SK-N-SH (cell line): Measurements from ENCODE around the gene IMPDH2. TPM values are rescaled to one million over a fixed set of nuclear protein-coding genes. Genes with fewer than 3 reads are reported as not detected.

Experiments used
- CTCF ChIA-PET: fragments of 300-600, 350-600 bp; formaldehyde crosslinking; extraction: SDS; loops from one replicate; lab custom pipeline; 2021; lab: Yijun Ruan, JAX
- POLR2A ChIA-PET: fragments of 350-600 bp; sonication (Branson Sonifier 250); formaldehyde crosslinking; extraction: SDS; loops from one replicate; lab custom pipeline; 2020; ENCODE audit warnings: antibody characterized with exemption, inconsistent platforms; lab: Yijun Ruan, JAX
- DNase-seq: peaks from one replicate; pipeline ENCODE4 v3.0.0; 2012
- H2AFZ ChIP-seq: fragments of 200-600 bp; sonication (generic); 2 replicates; pipeline ENCODE4 v1.8.1; 2016; ENCODE audit warnings: antibody characterized with exemption, mild to moderate bottlenecking, low read depth
- H3F3A ChIP-seq: fragments of 200-600 bp; sonication (generic); replicated peaks from 2 replicates; pipeline ENCODE3; 2016; ENCODE audit warnings: antibody characterized with exemption, mild to moderate bottlenecking; ENCODE audit not compliant: insufficient read depth
- H3K27ac ChIP-seq, 2 experiments: fragments of 200-500 bp in 1 of 2; fragments of 200-600 bp in 1 of 2; sonication (Bioruptor generic) in 1 of 2; sonication (generic), shearing (Covaris generic) in 1 of 2; 2 replicates each; pipeline versions ENCODE4 v1.5.1 to v1.6.1; 2014 to 2016; ENCODE audit warnings: low read depth in 2 of 2, inconsistent platforms in 1 of 2, low read length in 1 of 2, mild to moderate bottlenecking in 1 of 2, mixed read lengths in 1 of 2
- H3K27me3 ChIP-seq: fragments of 200-600 bp; sonication (generic), shearing (Covaris generic); 2 replicates; pipeline ENCODE4 v1.6.1; 2016; ENCODE audit warnings: mixed run types; ENCODE audit not compliant: insufficient read depth
- H3K36me3 ChIP-seq, 2 experiments: fragments of 200-500 bp in 1 of 2; fragments of 200-600 bp in 1 of 2; sonication (Bioruptor generic) in 1 of 2; sonication (generic) in 1 of 2; replicated peaks in 1 of 2; 2 replicates each; pipeline versions ENCODE3 to v1.5.1; 2014 to 2016; ENCODE audit warnings: low read length in 1 of 2, mild to moderate bottlenecking in 1 of 2; ENCODE audit not compliant: insufficient read depth in 2 of 2, control insufficient read depth in 1 of 2
- H3K4me1 ChIP-seq, 2 experiments: fragments of 200-500 bp in 1 of 2; fragments of 200-600 bp in 1 of 2; sonication (Bioruptor generic) in 1 of 2; sonication (generic), shearing (Covaris generic) in 1 of 2; 2 replicates each; pipeline versions ENCODE4 v1.5.1 to v1.6.1; 2014 to 2016; ENCODE audit warnings: low read depth in 1 of 2, low read length in 1 of 2, mixed run types in 1 of 2; ENCODE audit not compliant: insufficient read depth in 2 of 2, control insufficient read depth in 1 of 2
- H3K4me2 ChIP-seq: fragments of 200-600 bp; sonication (generic), shearing (Covaris generic); 2 replicates; pipeline ENCODE4 v1.6.1; 2017; ENCODE audit warnings: mixed run types
- H3K4me3 ChIP-seq, 2 experiments: fragments of 200-500 bp in 1 of 2; fragments of 200-600 bp in 1 of 2; sonication (Bioruptor generic) in 1 of 2; sonication (generic), shearing (Covaris generic) in 1 of 2; 2 replicates each; pipeline versions ENCODE4 v1.5.1 to v1.8.1; 2014 to 2016; ENCODE audit warnings: low read depth in 2 of 2, inconsistent platforms in 1 of 2, low read length in 1 of 2, mild to moderate bottlenecking in 1 of 2, mixed read lengths in 1 of 2, moderate library complexity in 1 of 2
- H3K79me2 ChIP-seq: fragments of 200-600 bp; sonication (generic); 2 replicates; pipeline ENCODE4 v1.8.1; 2017; ENCODE audit warnings: mild to moderate bottlenecking; ENCODE audit not compliant: insufficient read depth
- H3K9ac ChIP-seq: fragments of 200-600 bp; sonication (generic); 2 replicates; pipeline ENCODE4 v1.6.1; 2017; ENCODE audit warnings: mixed run types
- H3K9me2 ChIP-seq: fragments of 200-600 bp; sonication (generic); 2 replicates; pipeline ENCODE4 v1.6.1; 2017; ENCODE audit warnings: mixed run types
- H3K9me3 ChIP-seq: fragments of 200-600 bp; sonication (generic); 2 replicates; pipeline ENCODE4 v1.6.1; 2017; ENCODE audit warnings: mixed run types, mild to moderate bottlenecking, moderate library complexity
- H4K20me1 ChIP-seq: fragments of 200-600 bp; sonication (generic); 2 replicates; pipeline ENCODE4 v1.6.1; 2017; ENCODE audit warnings: mild to moderate bottlenecking, mixed run types; ENCODE audit not compliant: insufficient read depth
- CHD2 ChIP-seq: fragments of 150-350 bp; IDR thresholded peaks from 2 replicates; pipeline ENCODE4 v1.6.1; 2018; ENCODE audit warnings: low read length; ENCODE audit not compliant: partially characterized antibody
- CTCF ChIP-seq: fragments of 200-600 bp; sonication (generic); IDR thresholded peaks from 2 replicates; pipeline ENCODE4 v1.6.1; 2017; ENCODE audit warnings: antibody characterized with exemption, mild to moderate bottlenecking, moderate library complexity
- EP300 ChIP-seq, 2 experiments: IDR thresholded peaks; 2 replicates each; pipeline versions ENCODE4 v1.4.0 to v1.6.1; 2012; ENCODE audit warnings: borderline replicate concordance in 1 of 2, low read depth in 1 of 2, low read length in 1 of 2
- EZH2phosphoT487 ChIP-seq: fragments of 200-600 bp; sonication (generic); IDR thresholded peaks from 2 replicates; pipeline ENCODE4 v1.6.1; 2017; ENCODE audit warnings: low read depth, mixed run types, mild to moderate bottlenecking, antibody characterized with exemption, moderate library complexity, borderline replicate concordance
- FOSL2 ChIP-seq: IDR thresholded peaks from 2 replicates; pipeline ENCODE4 v1.4.0; 2012; ENCODE audit warnings: low read depth, mild to moderate bottlenecking, moderate library complexity, borderline replicate concordance
- FOXJ3 ChIP-seq: sonication (generic); formaldehyde crosslinking; IDR thresholded peaks from 2 replicates; pipeline ENCODE4 v1.5.1; 2020; ENCODE audit warnings: mild to moderate bottlenecking, missing genetic modification reagents
- GABPA ChIP-seq: IDR thresholded peaks from 2 replicates; pipeline ENCODE4 v1.4.0; 2012; ENCODE audit warnings: low read depth, mild to moderate bottlenecking
- GATA2 ChIP-seq: sonication (generic); formaldehyde crosslinking; IDR thresholded peaks from 2 replicates; pipeline ENCODE4 v1.5.0; 2020; ENCODE audit warnings: mild to moderate bottlenecking, missing genetic modification reagents
- IRF3 ChIP-seq: fragments of 150-350 bp; IDR thresholded peaks from 2 replicates; pipeline ENCODE4 v1.6.1; 2016; ENCODE audit warnings: mild to moderate bottlenecking, low read depth, low read length
- JUND ChIP-seq: IDR thresholded peaks from 2 replicates; pipeline ENCODE4 v1.4.0; 2012
- MAX ChIP-seq: IDR thresholded peaks from 2 replicates; pipeline ENCODE4 v1.4.0; 2012; ENCODE audit warnings: low read depth
- MXI1 ChIP-seq: IDR thresholded peaks from 2 replicates; pipeline ENCODE4 v1.6.1; 2012; ENCODE audit warnings: mild to moderate bottlenecking, low read depth, low read length, improper control_type of control experiment
- NRF1 ChIP-seq: IDR thresholded peaks from 2 replicates; pipeline ENCODE4 v1.6.1; 2012; ENCODE audit warnings: low read depth, mild to moderate bottlenecking, low read length
- POLR2AphosphoS5 ChIP-seq: IDR thresholded peaks from 2 replicates; pipeline ENCODE4 v1.6.1; 2012; ENCODE audit warnings: low read depth, low read length
- RAD21 ChIP-seq: IDR thresholded peaks from 2 replicates; pipeline ENCODE4 v1.6.1; 2012; ENCODE audit warnings: mild to moderate bottlenecking, low read length
- RCOR1 ChIP-seq: fragments of 150-350 bp; IDR thresholded peaks from 2 replicates; pipeline ENCODE4 v1.6.1; 2017; ENCODE audit warnings: antibody characterized with exemption, low read length
- RXRA ChIP-seq: IDR thresholded peaks from 2 replicates; pipeline ENCODE4 v1.4.0; 2012; ENCODE audit warnings: low read depth, mild to moderate bottlenecking, borderline replicate concordance
- SIN3A ChIP-seq: IDR thresholded peaks from 2 replicates; pipeline ENCODE4 v1.6.1; 2012; ENCODE audit warnings: low read depth, mild to moderate bottlenecking, low read length, moderate library complexity, borderline replicate concordance
- SMC3 ChIP-seq: IDR thresholded peaks from 2 replicates; pipeline ENCODE4 v1.6.1; 2012; ENCODE audit warnings: low read depth, low read length, improper control_type of control experiment
- TAF1 ChIP-seq: IDR thresholded peaks from 2 replicates; pipeline ENCODE4 v1.6.1; 2012; ENCODE audit warnings: low read depth, mild to moderate bottlenecking, low read length, moderate library complexity, borderline replicate concordance
- TCF12 ChIP-seq: IDR thresholded peaks from 2 replicates; pipeline ENCODE4 v1.4.0; 2012
- TEAD4 ChIP-seq: IDR thresholded peaks from 2 replicates; pipeline ENCODE4 v1.4.0; 2012; ENCODE audit warnings: mild to moderate bottlenecking, borderline replicate concordance; ENCODE audit not compliant: insufficient read depth
- USF1 ChIP-seq: IDR thresholded peaks from 2 replicates; pipeline ENCODE4 v1.4.0; 2012; ENCODE audit warnings: low read depth, borderline replicate concordance
- YY1 ChIP-seq: IDR thresholded peaks from 2 replicates; pipeline ENCODE4 v1.4.0; 2012; ENCODE audit warnings: low read depth, mild to moderate bottlenecking
- ZBTB33 ChIP-seq: IDR thresholded peaks from 2 replicates; pipeline ENCODE4 v1.4.0; 2012; ENCODE audit warnings: low read depth, borderline replicate concordance
- WGBS: methylation state at CpG from one replicate; pipeline ENCODE4 v1.1.6; 2017; ENCODE audit warnings: low lambda C conversion rate; 5-methylcytosine and 5-hydroxymethylcytosine counted together
- polyA plus RNA-seq, 3 experiments: library from polyadenylated mRNA; depleted of rRNA; stranded (reverse); fragments of >200 nt; gene quantifications; 2 replicates each; pipeline ENCODE4 v1.2.3, GENCODE V29; 2012

IMPDH2 gene
- polyA plus RNA-seq, 1 of the 3 experiments (the other 2 are of a cell fraction): 305 TPM

- peak within 1 kb of the TSS; percentile 35 to 63; a peak in 3 of 4 replicates for H3K4me3 ChIP-seq
- no peaks in the 10 kb centered on the region for H3K9me2 ChIP-seq
- H2AFZ ChIP-seq: peak within 1 kb of the TSS; percentile 70; the same call in 1 of the 2 replicates
- H3K27ac ChIP-seq: peak within 1 kb of the TSS; percentile 12 to 88; a peak in 3 of 4 replicates
- ChIA-PET CTCF (interaction anchor here (0.6 to 7.3 kb wide), 3 partner anchors 18 to 45 kb away, joined by 3 to 114 read pairs (median 9); partner anchors contain the start of genes DALRD3, NDUFAF3 and WDR6), POLR2A (interaction anchor here (1.3 kb wide), 1 partner anchor 39 kb away, joined by 4 read pairs; the partner anchor contains the start of gene IMPDH2)
- 61% methylated on average over 28 of the region's 91 CpGs for WGBS
- H3K27me3 ChIP-seq: no peaks in the 10 kb centered on the region
- H4K20me1 ChIP-seq: no peaks in the 10 kb centered on the region
- H3F3A ChIP-seq: peaks cover 11% of the 10 kb centered on the region
- peaks cover 18% of the 10 kb centered on the region for H3K79me2 ChIP-seq
- H3K4me2 ChIP-seq: peak within 1 kb of the TSS; percentile 71
- no peaks in the 10 kb centered on the region for H3K9me3 ChIP-seq
- DNase-seq: no peak
- peaks cover 0 to 5% of the 10 kb centered on the region in 2 experiments for H3K36me3 ChIP-seq
- H3K4me1 ChIP-seq: peaks cover 0 to 2% of the 10 kb centered on the region in 2 experiments; a peak in 1 of 4 replicates
- peak within 1 kb of the TSS; percentile 73 for H3K9ac ChIP-seq
- no peak for TF ChIP-seq USF1
- no peak for TF ChIP-seq IRF3
- TF ChIP-seq RCOR1: no peak
- peak; percentile 49; the same call in 1 of the 2 replicates for TF ChIP-seq TEAD4
- no peak for TF ChIP-seq MAX
- TF ChIP-seq JUND: peak; percentile 73; the same call in 1 of the 2 replicates
- TF ChIP-seq TAF1: peak; percentile 48; the same call in 1 of the 2 replicates
- peak; percentile 42; the same call in 1 of the 2 replicates for TF ChIP-seq POLR2AphosphoS5
- no peak for TF ChIP-seq SMC3
- TF ChIP-seq FOSL2: peak; percentile 77; the same call in 1 of the 2 replicates
- no peak for TF ChIP-seq ZBTB33
- TF ChIP-seq GATA2 (CRISPR knock-in tag): no peak
- no peak for TF ChIP-seq RAD21
- no peak for TF ChIP-seq YY1
- TF ChIP-seq CHD2: no peak
- TF ChIP-seq RXRA: no peak
- no peak for TF ChIP-seq GABPA
- TF ChIP-seq EZH2phosphoT487: no peak
- TF ChIP-seq FOXJ3 (CRISPR knock-in tag): no peak
- TF ChIP-seq CTCF: peak; percentile 34
- no peak for TF ChIP-seq NRF1
- no peak for TF ChIP-seq MXI1
- TF ChIP-seq EP300 (IDR thresholded peaks at IDR 0.05; ENCODE audit: borderline replicate concordance in 1 of 2, low read depth in 1 of 2, low read length in 1 of 2): peak in 1 of 2 experiments; percentile 26; a peak in 1 of 4 replicates
- TF ChIP-seq TCF12: no peak
- TF ChIP-seq SIN3A: no peak
These were observed 39.2 kb downstream of the IMPDH2 start, which contains the start of gene P4HTM for GRCh38 chr3:48989796-48990635. TSS of gene P4HTM (plus strand) at chr3:48990241. CDS start at chr3:48990257, 16 bp downstream.
